Measurements from ENCODE around the gene GLA. TPM values are rescaled to one million over a fixed set of nuclear protein-coding genes. Genes with fewer than 3 reads are reported as not detected.
A peak's percentile ranks its signal among the peaks of the same experiment; 100 is the strongest.

GLA gene
- total and polyA plus RNA-seq, 2 of the 4 experiments (the other 2 are of a cell fraction) = 27.9 to 38.7 TPM

GRCh38 chrX:101383679-101384205, 24.0 kb downstream of the GLA start:
- in situ Hi-C loops (cut with MboI; ENCODE audit: low sequenced_read_pairs) (no loop called here), intact Hi-C loops (cut with micrococcal nuclease) (no loop called here), dilution Hi-C loops (cut with HindIII; ENCODE audit: low sequenced_read_pairs, unreplicated experiment) (no loop called here)
- Histone ChIP-seq H3K18ac (ENCODE audit: low read depth, low read length) (no peak overlapping the region), H2BK15ac (ENCODE audit: low read depth, low read length) (no peak overlapping the region), H3K27me3 (ENCODE audit: control insufficient read depth, insufficient read depth, low read length) (peaks cover 15% of the 10 kb centered on the region), H3K23ac (ENCODE audit: low read depth, low read length) (no peak overlapping the region), H2AK5ac (ENCODE audit: low read depth, low read length) (no peak overlapping the region), H2AK9ac (replicated peaks; ENCODE audit: low read depth, low read length, poor library complexity) (no peak overlapping the region), H3K4ac (ENCODE audit: low read depth, low read length) (no peak overlapping the region), H4K8ac (ENCODE audit: low read depth in 2 of 2, low read length in 2 of 2) (no peak overlapping the region), H2BK120ac (ENCODE audit: low read depth, low read length) (no peak overlapping the region), H4K20me1 (ENCODE audit: insufficient read depth, low read length) (no peaks in the 10 kb centered on the region), H3K36me3 (ENCODE audit: control insufficient read depth, insufficient read depth, low read length) (no peaks in the 10 kb centered on the region), H3K9me3 (ENCODE audit: control insufficient read depth, insufficient read depth, low read length) (no peaks in the 10 kb centered on the region), H3K9ac (ENCODE audit: low read depth, low read length) (no peak overlapping the region), H3K4me3 (ENCODE audit: insufficient read depth, low read depth, low read length) (no peak overlapping the region), H3K27ac (ENCODE audit: insufficient read depth, low read length) (no peak overlapping the region), H4K91ac (ENCODE audit: insufficient read depth, low read depth, low read length) (no peak overlapping the region), H2AFZ (replicated peaks; ENCODE audit: low read length, poor library complexity) (peak overlapping the region; percentile 43), H3K14ac (replicated peaks; ENCODE audit: low read depth, low read length) (no peak overlapping the region), H3K79me1 (ENCODE audit: low read depth in 1 of 2, low read length in 2 of 2) (no peaks in the 10 kb centered on the region), H2BK5ac (ENCODE audit: low read depth, low read length, poor library complexity, severe bottlenecking) (no peak overlapping the region), H3K56ac (ENCODE audit: extremely low read depth, insufficient read depth, low read length) (no peak overlapping the region), H4K5ac (ENCODE audit: low read depth, low read length) (no peak overlapping the region), H3K4me1 (ENCODE audit: control insufficient read depth, insufficient read depth, low read length) (no peaks in the 10 kb centered on the region), H2BK20ac (ENCODE audit: low read depth, low read length) (no peak overlapping the region), H3K9me1 (ENCODE audit: insufficient read depth, low read length) (no peaks in the 10 kb centered on the region), H3K4me2 (ENCODE audit: low read depth, low read length) (no peak overlapping the region)
- no CpG with 5 or more reads among the region's 4 CpGs for WGBS, 2 experiments (ENCODE audit: extremely low coverage in 2 of 2, insufficient read length in 1 of 2)
- BruUV-seq (replicated peaks) = no TSS peak
- POLR2A ChIA-PET (ENCODE audit: unreplicated experiment) = no interaction called here
- no peak for DNase-seq
- ATAC-seq (ENCODE audit: low read depth) = no peak
- TF ChIP-seq MAZ (IDR thresholded peaks at IDR 0.05; ENCODE audit: borderline replicate concordance, low read depth, low read length) = no peak
- no peak for TF ChIP-seq RAD21 (IDR thresholded peaks at IDR 0.05; ENCODE audit: low read length)
- TF ChIP-seq CTCF (conservative IDR thresholded peaks at IDR 0.05; ENCODE audit: low read depth, low read length) = no peak
- no peak for TF ChIP-seq NFE2L2 (IDR thresholded peaks at IDR 0.05; ENCODE audit: low read depth, low read length)
- TF ChIP-seq CEBPB (IDR thresholded peaks at IDR 0.05; ENCODE audit: low read depth, low read length) = no peak
- no peak for TF ChIP-seq MAFK (IDR thresholded peaks at IDR 0.05; ENCODE audit: low read depth, low read length)
- no peak for TF ChIP-seq ELK1 (IDR thresholded peaks at IDR 0.05; ENCODE audit: borderline replicate concordance, low read depth, low read length)
- no peak for TF ChIP-seq FOS (IDR thresholded peaks at IDR 0.05; ENCODE audit: low read depth, low read length)
- no peak for TF ChIP-seq BHLHE40 (IDR thresholded peaks at IDR 0.05; ENCODE audit: low read depth, low read length)
- TF ChIP-seq USF2 (IDR thresholded peaks at IDR 0.05; ENCODE audit: low read depth, low read length) = no peak
- no peak for TF ChIP-seq SMC3 (IDR thresholded peaks at IDR 0.05; ENCODE audit: low read depth, low read length)
- no peak for TF ChIP-seq RCOR1 (IDR thresholded peaks at IDR 0.05; ENCODE audit: insufficient replicate concordance, low read length)
- TF ChIP-seq CHD1 (IDR thresholded peaks at IDR 0.05; ENCODE audit: low read depth, low read length) = no peak
- no peak for TF ChIP-seq RFX5 (IDR thresholded peaks at IDR 0.05; ENCODE audit: low read depth, low read length)
- TF ChIP-seq MXI1 (IDR thresholded peaks at IDR 0.05; ENCODE audit: borderline replicate concordance, low read depth, low read length) = no peak
- no peak for TF ChIP-seq POLR2A (IDR thresholded peaks at IDR 0.05; ENCODE audit: low read depth, low read length)
- CTCF ChIA-PET = no interaction called here
